22Rv1 (cell line): Measurements from ENCODE around the gene NEK2.
"Not testable (repeated sequence)": the region's sequence is repeated elsewhere in the genome, so short reads cannot be mapped to it uniquely, and the experiment has no call there.

Experiments
- H3K27ac ChIP-seq: fragments of 450-650 bp; 2 replicates; pipeline ENCODE4 v1.5.1; 2017
- ZFX ChIP-seq: fragments of 450-650 bp; IDR thresholded peaks from 2 replicates; pipeline ENCODE4 v1.6.1; 2017; ENCODE audit warnings: antibody characterized with exemption, borderline replicate concordance
- TF ChIP-seq, protein P1 (sequence below): fragments of 450-650 bp; IDR thresholded peaks from 2 replicates; pipeline ENCODE4 v1.5.1; 2017; ENCODE audit warnings: mild to moderate bottlenecking

NEK2 gene

DNA sequence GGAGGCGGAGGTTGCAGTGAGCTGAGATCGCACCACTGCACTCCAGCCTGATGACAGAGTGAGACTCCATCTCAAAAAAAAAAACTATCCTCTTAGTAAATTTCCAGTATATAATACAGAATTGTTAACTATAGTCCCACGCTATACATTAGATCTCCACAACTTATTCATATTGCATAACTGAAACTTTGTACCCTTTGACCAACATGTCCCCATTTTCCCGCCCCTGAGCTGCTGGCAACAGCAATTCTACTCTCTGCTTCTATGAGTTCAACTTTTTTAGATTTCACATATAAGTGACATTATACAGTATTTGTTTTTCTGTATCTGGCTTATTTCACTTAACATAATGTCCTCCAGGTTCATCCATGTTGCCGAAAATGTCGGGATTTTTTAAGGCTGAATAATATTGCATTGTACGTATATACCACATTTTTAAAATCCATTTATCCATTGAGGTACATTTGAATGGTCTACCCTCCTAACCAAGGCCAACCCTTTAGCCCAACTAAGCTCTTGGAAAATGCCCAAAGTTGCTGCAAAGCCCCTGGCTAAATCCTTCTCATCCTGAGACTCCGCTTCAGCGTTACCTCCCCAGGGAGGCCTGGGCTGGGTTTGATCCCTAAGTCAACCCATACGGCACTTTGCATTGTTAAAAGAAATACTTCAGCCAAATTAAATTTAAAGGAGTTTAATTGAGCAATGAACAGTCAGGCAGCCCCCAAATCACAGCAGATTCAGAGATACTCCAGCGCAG, 34.2 kb downstream of the NEK2 start:
- H3K27ac ChIP-seq = no peak overlapping the region
- TF ChIP-seq ZFX = no peak
- TF ChIP-seq, protein P1, sequence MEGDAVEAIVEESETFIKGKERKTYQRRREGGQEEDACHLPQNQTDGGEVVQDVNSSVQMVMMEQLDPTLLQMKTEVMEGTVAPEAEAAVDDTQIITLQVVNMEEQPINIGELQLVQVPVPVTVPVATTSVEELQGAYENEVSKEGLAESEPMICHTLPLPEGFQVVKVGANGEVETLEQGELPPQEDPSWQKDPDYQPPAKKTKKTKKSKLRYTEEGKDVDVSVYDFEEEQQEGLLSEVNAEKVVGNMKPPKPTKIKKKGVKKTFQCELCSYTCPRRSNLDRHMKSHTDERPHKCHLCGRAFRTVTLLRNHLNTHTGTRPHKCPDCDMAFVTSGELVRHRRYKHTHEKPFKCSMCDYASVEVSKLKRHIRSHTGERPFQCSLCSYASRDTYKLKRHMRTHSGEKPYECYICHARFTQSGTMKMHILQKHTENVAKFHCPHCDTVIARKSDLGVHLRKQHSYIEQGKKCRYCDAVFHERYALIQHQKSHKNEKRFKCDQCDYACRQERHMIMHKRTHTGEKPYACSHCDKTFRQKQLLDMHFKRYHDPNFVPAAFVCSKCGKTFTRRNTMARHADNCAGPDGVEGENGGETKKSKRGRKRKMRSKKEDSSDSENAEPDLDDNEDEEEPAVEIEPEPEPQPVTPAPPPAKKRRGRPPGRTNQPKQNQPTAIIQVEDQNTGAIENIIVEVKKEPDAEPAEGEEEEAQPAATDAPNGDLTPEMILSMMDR = no peak

DNA sequence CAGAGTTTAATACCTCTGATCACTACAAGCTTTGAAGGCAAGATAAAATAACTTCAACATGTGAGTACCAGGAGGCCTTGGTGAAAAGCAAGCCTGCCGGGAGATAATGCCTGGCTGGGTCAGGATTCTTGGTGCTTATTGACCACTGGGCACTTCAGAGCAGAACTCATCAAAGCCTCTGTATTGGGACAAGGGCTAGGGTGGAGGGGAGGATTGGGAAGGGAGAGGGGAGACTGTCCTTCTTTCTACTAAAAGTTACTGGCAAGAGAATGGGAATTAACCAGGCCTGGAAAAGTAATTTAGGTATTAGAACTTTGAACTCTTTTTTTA, 35.2 kb downstream of the NEK2 start:
- no peak overlapping the region for H3K27ac ChIP-seq
- TF ChIP-seq ZFX = no peak
- TF ChIP-seq, protein P1 = no peak

GRCh38 chr1:211639475-211640300, 35.7 kb downstream of the NEK2 start:
- H3K27ac ChIP-seq = no peak overlapping the region
- TF ChIP-seq, protein P1 = no peak
- no peak for TF ChIP-seq ZFX

- no peak overlapping the region for H3K27ac ChIP-seq
- TF ChIP-seq ZFX = no peak
- TF ChIP-seq, protein P1 = no peak
Observed at GRCh38 chr1:211638689-211639101, 36.7 kb downstream of the NEK2 start.

- TF ChIP-seq, protein P1 = no peak
- no peak for TF ChIP-seq ZFX
- no peak overlapping the region for H3K27ac ChIP-seq
Observed at GRCh38 chr1:211638246-211638645, 37.2 kb downstream of the NEK2 start.

GRCh38 chr1:211637066-211637465, 38.4 kb downstream of the NEK2 start:
- TF ChIP-seq ZFX = no peak
- TF ChIP-seq, protein P1 = no peak
- no peak overlapping the region for H3K27ac ChIP-seq

GRCh38 chr1:211636575-211637029, 38.8 kb downstream of the NEK2 start:
- not testable (repeated sequence) for H3K27ac ChIP-seq
